K562 (cell line): ENCODE results near the gene ZNF516.

Experiments used
- ELF4 ChIP-seq: fragments of 450-650 bp; formaldehyde crosslinking; IDR thresholded peaks from 2 replicates; pipeline ENCODE4 v1.4.0; 2022; ENCODE audit warnings: missing genetic modification characterization
- HNRNPL ChIP-seq: fragments of 200-400 bp; formaldehyde crosslinking; IDR thresholded peaks from 2 replicates; pipeline ENCODE4 v1.6.1; 2017; ENCODE audit warnings: low read depth, mild to moderate bottlenecking, low read length
- POLR2G ChIP-seq: fragments of 200-400 bp; formaldehyde crosslinking; IDR thresholded peaks from 2 replicates; pipeline ENCODE4 v1.6.1; 2017; ENCODE audit warnings: low read depth, mild to moderate bottlenecking, antibody characterized with exemption, low read length, moderate library complexity
- SREBF2 ChIP-seq: sonication (generic); formaldehyde crosslinking; IDR thresholded peaks from 2 replicates; pipeline ENCODE4 v1.4.0; 2020; ENCODE audit warnings: mild to moderate bottlenecking, missing genetic modification reagents

GRCh38 chr18:76432970-76433767 is 61.9 kb downstream of the ZNF516 start:
- no peak for TF ChIP-seq SREBF2 (CRISPR knock-in tag)
- TF ChIP-seq POLR2G, result no peak
- TF ChIP-seq HNRNPL, result no peak
- no peak for TF ChIP-seq ELF4 (CRISPR knock-in tag)
